ENCODE measurements around the gene RAB2B. TPM values are rescaled to one million over a fixed set of nuclear protein-coding genes. Genes with fewer than 3 reads are reported as not detected.

The RAB2B gene
- polyA plus RNA-seq, 3 donors, result 2.1 to 9.9 (median 5.1) TPM

GRCh38 chr14:21510735-21511657 lies 34.2 kb upstream of the RAB2B start, which contains the start of gene METTL3:
TSS of gene METTL3 (minus strand) at chr14:21511340. CDS start at chr14:21511223, 117 bp downstream.
- no peaks in the 10 kb centered on the region for H3K9me3 ChIP-seq (replicated peaks in 1 of 2; ENCODE audit: control insufficient read depth in 1 of 2, insufficient read depth in 1 of 2, low read length in 2 of 2)
- Mint-ChIP-seq H3K9me3 (peaks cover 0 to 10% (median 6%) of the 10 kb centered on the region in 7 donors), H3K4me3 (peak within 1 kb of the TSS; percentile 98), H3K27ac (peak within 1 kb of the TSS; percentile 95 to 98 (median 97)), H3K27me3 (ENCODE audit: low read depth in 3 of 3) (peaks cover 6 to 10% (median 9%) of the 10 kb centered on the region in 3 donors), H3K4me1 (peaks cover 22% of the 10 kb centered on the region), H3K36me3 (peaks cover 14 to 20% of the 10 kb centered on the region in 2 donors)
- H3K27me3 ChIP-seq (ENCODE audit: control insufficient read depth in 2 of 2, insufficient read depth in 2 of 2, low read length in 2 of 2), result no peaks in the 10 kb centered on the region
- H3K36me3 ChIP-seq (replicated peaks in 1 of 2; ENCODE audit: control insufficient read depth in 1 of 2, insufficient read depth in 2 of 2, low read length in 2 of 2), result peaks cover 2 to 16% of the 10 kb centered on the region in 2 donors
- peak within 1 kb of the TSS; percentile 58 to 75 (median 60) for H3K4me3 ChIP-seq (replicated peaks in 1 of 3; ENCODE audit: low read depth in 2 of 3, low read length in 3 of 3)
- H4K20me1 ChIP-seq (ENCODE audit: insufficient read depth, low read length), result peaks cover 4% of the 10 kb centered on the region
- peaks cover 18 to 26% of the 10 kb centered on the region in 2 donors for H3K4me1 ChIP-seq (ENCODE audit: control insufficient read depth in 1 of 2, insufficient read depth in 2 of 2, low read length in 2 of 2)
- peak within 1 kb of the TSS; percentile 88 for H2AFZ ChIP-seq (ENCODE audit: insufficient read depth, low read depth, low read length, poor library complexity, severe bottlenecking)
- peak within 1 kb of the TSS; percentile 83 for H3K4me2 ChIP-seq (replicated peaks; ENCODE audit: extremely low read depth, low read length, poor library complexity, severe bottlenecking)
- intact Hi-C loops (cut with micrococcal nuclease), result loop anchor here (1.0 to 10.0 kb wide), 4 partner anchors 34 to 76 kb away; partner anchors contain the start of genes CHD8 (in 1 of the 2) and TOX4 (in 1 of the 2)
- peaks cover 48% of the 10 kb centered on the region for H3K79me2 ChIP-seq (ENCODE audit: insufficient read depth, low read length)
- 0% methylated on average over 48 of the region's 53 CpGs for WGBS (ENCODE audit: insufficient coverage)
- H3K9ac ChIP-seq (ENCODE audit: insufficient read depth, low read length, poor library complexity, severe bottlenecking), result peak within 1 kb of the TSS; percentile 60
- H3K27ac ChIP-seq (ENCODE audit: low read depth in 1 of 2, low read length in 2 of 2), result peak within 1 kb of the TSS; percentile 74
- DNase-seq, result peak; percentile 96 to 100 (median 98)
- no peak for TF ChIP-seq CTCF (IDR thresholded peaks at IDR 0.05)

GRCh38 chr14:21509432-21510143 lies 32.8 kb upstream of the RAB2B start:
- peaks cover 25% of the 10 kb centered on the region for H3K4me1 Mint-ChIP-seq
- H3K4me2 ChIP-seq (replicated peaks; ENCODE audit: extremely low read depth, low read length, poor library complexity, severe bottlenecking), result peak overlapping the region; percentile 83
- H3K27ac ChIP-seq (ENCODE audit: low read depth in 1 of 2, low read length in 2 of 2), result no peak overlapping the region
- DNase-seq, result peak in 1 of 3 donors; percentile 9
- no peaks in the 10 kb centered on the region for H3K27me3 ChIP-seq (ENCODE audit: control insufficient read depth in 2 of 2, insufficient read depth in 2 of 2, low read length in 2 of 2)
- peak overlapping the region in 1 of 2 donors; percentile 98 for H3K4me3 Mint-ChIP-seq
- H3K9ac ChIP-seq (ENCODE audit: insufficient read depth, low read length, poor library complexity, severe bottlenecking), result no peak overlapping the region
- peaks cover 2 to 16% of the 10 kb centered on the region in 2 donors for H3K36me3 ChIP-seq (replicated peaks in 1 of 2; ENCODE audit: control insufficient read depth in 1 of 2, insufficient read depth in 2 of 2, low read length in 2 of 2)
- H3K79me2 ChIP-seq (ENCODE audit: insufficient read depth, low read length), result peaks cover 60% of the 10 kb centered on the region
- H3K27ac Mint-ChIP-seq, result peak overlapping the region in 3 of 7 donors; percentile 4 to 95 (median 25)
- H3K36me3 Mint-ChIP-seq, result peaks cover 14 to 22% of the 10 kb centered on the region in 2 donors
- H3K4me3 ChIP-seq (replicated peaks in 1 of 3; ENCODE audit: low read depth in 2 of 3, low read length in 3 of 3), result peak overlapping the region in 1 of 3 experiments; percentile 75
- H3K4me1 ChIP-seq (ENCODE audit: control insufficient read depth in 1 of 2, insufficient read depth in 2 of 2, low read length in 2 of 2), result peaks cover 18 to 26% of the 10 kb centered on the region in 2 donors
- no peaks in the 10 kb centered on the region for H3K9me3 ChIP-seq (replicated peaks in 1 of 2; ENCODE audit: control insufficient read depth in 1 of 2, insufficient read depth in 1 of 2, low read length in 2 of 2)
- WGBS (ENCODE audit: insufficient coverage), result 100% methylated on average over 1 of the region's 6 CpGs
- peaks cover 0 to 10% (median 6%) of the 10 kb centered on the region in 7 donors for H3K9me3 Mint-ChIP-seq
- H3K27me3 Mint-ChIP-seq (ENCODE audit: low read depth in 3 of 3), result peaks cover 6 to 10% (median 7%) of the 10 kb centered on the region in 3 donors
- intact Hi-C loops (cut with micrococcal nuclease), result loop anchor here (2.0 to 10.0 kb wide), 3 partner anchors 52 to 75 kb away; partner anchors contain the start of gene CHD8 (in 1 of the 2)
- peaks cover 12% of the 10 kb centered on the region for H4K20me1 ChIP-seq (ENCODE audit: insufficient read depth, low read length)
- TF ChIP-seq CTCF (IDR thresholded peaks at IDR 0.05), result no peak
- no peak overlapping the region for H2AFZ ChIP-seq (ENCODE audit: insufficient read depth, low read depth, low read length, poor library complexity, severe bottlenecking)

Measured in CD14-positive monocyte (primary cell).